Measurements from ENCODE around the gene VDAC2.

Gene VDAC2

DNA sequence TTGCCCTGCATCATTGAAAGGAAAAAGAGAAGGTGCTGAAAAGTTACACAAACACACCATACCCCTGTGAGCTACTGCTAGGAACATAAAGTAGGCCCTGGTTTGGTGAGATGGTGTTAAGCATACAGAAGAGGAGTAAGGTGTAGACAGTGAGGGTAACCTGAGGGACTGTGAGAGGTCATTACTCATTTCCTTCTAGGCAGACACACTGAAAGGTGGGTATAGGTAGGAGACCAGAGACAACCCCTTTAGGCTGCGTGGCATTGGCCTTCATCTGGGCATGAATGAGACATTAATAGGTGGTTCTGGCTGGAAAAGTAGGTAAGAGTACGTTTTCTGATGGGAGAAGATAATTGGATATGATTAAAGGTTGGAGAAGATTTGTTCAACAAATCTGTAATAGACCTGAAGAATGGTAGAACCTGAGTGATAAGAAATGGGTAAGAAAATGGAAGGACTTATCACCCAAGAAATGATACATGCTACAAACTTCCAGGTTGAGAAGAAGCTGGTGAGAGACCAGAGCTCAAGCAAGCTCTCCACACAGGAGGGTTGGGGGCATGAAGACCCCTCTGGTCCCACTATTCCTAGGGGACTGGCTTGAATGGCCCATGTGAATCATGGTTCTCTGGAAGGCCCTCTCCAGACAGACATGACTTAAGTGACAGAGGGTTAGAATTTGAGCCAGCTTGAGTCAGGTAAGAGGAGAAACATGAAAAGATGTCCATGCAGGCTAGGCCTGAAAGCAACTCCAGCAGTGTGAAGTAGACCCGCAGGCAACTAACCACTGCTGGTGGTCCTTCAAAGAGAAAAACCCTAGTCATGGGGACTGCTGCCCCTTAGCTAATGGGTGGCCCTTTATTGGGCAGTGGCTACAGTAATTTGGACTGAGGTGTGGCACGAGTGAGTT is 21.3 kb downstream of the VDAC2 start:
- DNase-seq, result no peak

DNA sequence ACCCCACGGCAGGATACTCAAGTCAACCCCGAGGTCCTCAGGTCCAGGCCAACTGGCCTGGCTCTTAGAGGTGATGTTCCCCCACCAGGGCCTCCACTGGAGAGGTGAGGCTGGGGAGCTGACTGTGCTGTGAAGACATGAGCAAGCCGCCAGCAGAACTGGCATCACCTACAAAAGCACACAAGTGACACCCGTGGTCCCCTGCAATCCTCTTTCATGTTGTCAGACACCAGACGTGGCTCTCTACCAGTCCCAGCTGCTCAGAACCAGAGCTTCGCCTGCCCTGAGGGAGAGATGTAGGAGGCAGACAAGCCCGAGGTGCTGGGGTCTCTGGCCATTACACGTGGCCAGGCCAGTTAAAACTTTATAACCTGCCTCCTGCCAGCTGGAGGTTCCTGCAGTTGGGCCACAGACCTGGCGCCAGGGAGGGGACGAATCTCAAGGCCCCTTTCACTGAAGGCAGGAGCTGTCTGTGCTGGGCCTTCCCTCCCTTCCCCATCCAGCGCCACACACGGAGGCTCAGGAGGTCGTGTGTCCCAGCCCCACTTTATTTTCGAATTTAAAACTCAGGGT is 22.9 kb downstream of the VDAC2 start:
- DNase-seq, result no peak

DNA sequence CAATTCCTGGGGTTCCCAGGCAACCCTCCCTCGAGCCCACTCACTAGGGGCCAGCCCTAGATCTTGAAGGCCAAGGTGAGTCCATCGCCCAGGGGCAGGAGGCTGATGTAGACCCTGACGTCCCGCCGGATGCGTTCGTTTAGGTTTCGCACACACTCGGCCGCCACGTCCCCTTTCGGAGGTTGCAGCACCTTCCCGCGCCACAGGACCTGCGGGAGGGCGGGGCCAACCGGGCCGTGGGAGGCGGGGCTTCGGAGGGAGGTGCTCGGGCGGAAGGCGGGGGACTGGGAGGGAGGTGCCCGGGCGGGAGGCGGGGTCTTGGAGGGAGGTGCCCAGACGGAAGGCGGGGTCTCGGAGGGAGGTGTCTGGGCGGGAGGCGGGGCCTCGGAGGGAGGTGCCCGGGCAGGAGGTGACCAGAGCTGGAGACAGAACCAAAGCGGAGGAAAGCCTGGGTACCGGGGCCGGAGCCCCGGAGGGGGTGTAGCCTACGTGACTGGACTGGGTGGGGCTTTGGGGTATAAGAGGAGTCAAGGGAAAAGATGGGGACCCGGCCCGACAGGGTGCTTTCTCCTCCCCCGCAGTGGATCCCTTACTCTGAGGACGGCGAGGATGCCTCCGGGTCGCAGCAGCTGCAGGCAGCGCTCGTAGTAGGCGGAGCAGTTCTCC is 23.6 kb downstream of the VDAC2 start:
- DNase-seq, result no peak

DNA sequence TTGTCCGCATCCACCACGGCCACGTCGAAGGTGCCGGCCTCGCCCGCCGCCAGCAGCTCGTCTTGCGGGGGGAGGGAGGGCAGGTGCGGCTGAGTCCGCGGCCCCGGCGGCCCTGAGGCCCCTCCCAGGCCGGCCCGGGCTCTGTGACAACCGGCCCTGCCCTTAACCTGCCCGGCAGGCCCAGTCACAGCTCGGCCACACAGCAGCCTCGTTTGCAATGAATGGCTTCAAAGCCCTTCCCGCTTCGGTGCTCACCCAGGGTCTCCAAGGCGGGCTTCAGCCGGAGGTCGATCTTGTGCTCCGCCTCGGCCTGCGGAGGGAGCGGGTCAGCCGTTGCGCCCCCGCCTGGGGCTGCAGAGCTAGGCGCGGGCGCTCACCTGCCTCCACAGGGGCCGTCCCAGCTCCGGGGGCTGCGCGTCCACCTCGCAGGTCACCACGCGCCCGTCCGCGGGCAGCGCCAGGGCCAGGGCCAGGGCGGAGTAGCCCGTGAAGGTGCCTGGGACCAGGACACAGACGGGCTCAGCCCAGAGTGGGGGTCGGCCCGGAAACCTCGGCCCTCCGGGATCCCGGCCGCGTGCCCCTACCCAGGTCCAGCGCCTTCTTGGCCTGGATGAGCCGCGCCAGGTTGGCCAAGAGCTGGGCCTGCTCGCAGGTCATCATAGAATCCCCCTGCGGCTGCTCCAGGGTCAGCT is 24.2 kb downstream of the VDAC2 start:
- DNase-seq, result no peak

DNA sequence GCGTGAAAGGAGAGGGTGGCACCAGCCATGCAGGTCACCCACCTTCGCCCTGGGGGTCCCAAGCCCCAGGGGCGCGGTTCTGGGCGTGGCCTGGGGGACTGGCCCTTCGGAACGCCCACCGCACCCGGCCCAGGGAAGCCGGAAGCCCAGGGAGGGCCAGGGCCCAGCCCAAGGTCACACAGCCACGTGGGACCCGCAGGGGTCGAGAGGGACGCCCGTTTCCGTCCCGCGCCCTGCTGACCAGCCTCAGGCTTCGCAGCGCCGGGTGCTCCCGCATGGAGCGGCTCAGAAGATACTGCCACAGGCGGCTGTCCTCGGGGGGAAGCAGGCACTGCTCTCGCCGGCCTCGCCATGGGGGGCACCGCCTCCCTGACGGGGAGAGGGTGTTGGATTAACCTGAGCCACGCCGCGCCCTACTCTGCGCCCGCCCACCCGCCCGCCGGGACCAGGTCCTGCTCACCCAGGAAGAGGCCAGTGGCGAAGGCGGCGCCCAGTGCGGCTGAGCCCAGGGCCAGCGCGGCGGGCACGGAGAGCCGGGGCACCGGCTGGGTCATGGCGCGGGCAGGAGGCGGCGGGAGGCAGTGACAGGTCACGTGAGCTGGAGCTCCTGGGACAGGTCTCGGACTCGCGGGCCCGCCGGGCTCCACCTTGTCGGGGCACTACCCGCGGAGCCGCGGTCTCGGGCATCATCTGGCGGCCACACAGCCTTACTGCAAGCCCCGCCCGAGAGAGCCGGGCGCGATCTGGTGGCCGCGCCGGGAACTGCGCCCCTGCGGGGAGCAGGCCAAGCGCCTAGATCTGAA is 25.0 kb downstream of the VDAC2 start, which contains the start of gene COMTD1:
COMTD1 (minus strand) TSS at position 583 of the 803 bp plus-strand sequence; CDS start at position 554, 29 bp downstream.
- peak; percentile 77 for DNase-seq

DNA sequence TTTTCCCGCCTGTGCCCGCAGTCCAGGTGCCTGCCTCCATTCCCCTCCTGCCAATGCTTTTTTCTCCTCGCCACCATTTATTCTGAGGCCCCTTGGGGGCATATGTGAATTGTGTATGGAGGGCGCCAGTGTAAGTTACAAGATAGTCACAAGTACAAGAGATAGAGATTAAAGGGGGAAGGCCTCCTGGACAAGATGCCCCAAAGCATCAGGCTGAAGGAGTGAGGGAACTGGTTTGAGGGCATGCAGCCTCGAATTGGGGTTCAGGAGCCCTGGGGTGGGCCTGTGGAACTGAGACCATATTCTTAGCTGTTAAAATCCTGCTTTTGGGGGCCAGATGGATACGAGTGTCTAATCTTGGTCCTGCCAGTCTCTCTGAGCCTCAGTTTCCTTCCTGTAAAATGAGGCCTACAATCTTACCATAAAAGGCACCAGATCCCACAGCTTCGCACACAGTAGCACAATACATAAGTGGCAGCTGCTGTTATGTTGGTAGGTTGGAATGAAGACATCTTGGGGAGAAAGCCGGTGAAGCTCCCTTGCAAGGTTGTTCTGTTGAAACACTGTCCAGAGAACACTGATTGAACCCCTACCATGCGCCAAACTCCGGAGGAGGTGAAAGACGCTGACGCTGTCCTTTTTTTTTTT is 25.7 kb downstream of the VDAC2 start:
- DNase-seq, result no peak

DNA sequence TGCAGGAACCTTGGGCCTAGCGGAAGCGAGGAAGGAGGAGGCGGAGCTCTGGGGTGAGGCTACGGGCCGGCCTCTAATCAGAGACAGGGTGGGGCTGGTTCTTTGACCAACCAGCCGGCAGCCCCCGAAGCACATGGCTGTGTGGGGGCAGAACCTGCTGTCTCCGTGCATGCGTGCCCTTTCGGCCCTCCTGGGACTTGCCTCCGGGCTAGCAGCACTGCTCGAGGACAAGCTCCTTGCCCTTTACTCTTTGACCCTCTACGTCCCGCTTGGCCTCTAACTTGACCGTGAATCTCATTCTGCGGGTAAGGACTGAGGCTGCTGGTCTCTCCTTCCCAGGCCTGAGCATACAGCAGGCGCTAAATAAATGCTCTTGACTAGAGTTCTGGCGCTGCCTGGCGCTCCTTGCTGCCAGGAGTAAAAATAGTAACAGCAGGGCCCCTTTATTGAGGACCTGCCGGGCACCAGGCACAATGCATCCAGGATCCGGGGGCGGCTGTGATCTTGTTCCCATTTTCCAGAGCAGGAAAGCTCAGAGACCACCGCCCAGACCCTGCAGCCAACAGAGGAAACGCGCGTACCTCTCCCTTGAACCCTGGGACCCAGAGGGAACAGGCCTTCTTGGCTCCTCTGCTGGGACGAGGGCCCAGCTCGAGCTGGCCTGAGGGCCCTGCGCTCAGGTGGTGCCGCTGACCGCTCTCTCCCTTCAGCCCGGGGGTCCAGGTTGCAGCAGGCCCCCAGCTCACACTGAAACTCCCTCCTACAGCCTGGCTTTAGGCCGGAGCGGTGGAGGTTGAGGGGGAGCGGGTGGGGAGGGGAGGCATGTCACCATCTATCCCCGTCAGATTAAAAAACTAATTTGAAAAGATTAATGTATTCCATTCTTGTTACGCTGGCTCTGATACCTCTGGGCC is 27.8 kb downstream of the VDAC2 start:
- DNase-seq, result no peak

DNA sequence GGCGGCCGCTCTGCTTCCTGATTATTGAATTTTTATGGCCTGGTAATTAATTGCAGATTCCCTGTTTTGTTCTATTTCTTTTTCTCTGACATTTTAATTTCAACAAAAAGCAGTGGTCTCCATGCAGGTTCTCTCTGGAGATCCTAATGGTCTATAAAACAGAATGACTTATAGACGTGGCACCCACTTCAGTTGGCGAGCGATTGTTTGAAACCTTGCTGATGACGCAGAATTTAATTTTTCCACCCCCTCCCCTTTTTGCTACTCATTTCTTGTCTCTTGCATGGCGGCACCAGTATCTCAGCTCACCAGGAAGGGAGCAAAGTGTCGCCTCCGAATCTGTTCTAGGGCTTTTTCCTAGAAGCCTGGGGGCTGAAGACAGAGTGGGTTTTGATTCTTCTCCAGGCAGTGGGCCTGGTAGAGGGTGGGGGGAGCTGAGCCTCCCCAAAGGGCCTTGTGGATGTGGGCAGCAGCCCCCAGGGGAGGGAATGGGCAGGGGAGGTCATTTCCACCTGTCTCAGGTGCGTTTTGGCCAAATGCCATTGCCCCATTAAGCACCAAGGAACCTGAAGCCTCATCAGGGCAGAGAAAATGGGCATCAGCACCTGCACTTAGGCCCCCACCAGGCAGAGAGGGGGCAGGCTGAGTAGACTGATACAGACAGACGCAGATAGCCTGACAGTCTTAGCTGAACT is 28.6 kb downstream of the VDAC2 start:
- no peak for DNase-seq

DNA sequence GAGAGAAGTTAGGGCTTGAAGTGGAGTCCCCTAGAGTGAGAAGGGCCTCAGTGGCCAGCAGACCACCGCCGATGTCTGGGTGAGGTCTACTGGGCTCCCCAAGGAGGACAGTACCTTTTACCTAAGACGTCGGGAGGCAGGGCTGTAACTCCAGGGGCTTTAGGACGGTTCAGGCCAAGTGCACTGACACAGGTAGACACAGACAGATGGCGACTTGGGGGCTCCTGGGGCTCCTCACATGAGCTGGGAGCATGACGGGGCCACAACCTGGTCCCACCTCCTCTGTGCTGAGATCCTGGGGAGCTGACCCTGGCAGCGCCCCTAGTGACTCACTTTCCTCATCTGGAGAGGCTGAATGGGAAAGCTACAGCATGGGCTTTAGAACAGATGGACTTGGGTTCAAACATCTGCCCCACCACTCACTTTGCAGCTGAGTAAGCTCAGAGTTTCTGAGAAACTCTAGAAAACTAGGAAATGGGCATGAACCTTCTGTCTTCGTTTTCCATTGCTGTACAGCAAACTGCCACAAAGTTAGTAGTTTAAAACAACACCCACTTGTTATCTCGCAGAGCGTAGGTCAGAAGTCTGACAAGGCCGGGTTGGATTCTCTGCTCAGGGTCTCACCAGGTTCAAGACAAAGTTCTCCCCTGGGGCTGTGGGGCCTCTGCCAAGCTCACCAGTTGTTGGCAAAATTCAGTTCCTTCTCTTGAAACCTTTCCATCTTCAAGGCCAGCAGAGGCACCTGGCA is 29.9 kb downstream of the VDAC2 start:
- no peak for DNase-seq

DNA sequence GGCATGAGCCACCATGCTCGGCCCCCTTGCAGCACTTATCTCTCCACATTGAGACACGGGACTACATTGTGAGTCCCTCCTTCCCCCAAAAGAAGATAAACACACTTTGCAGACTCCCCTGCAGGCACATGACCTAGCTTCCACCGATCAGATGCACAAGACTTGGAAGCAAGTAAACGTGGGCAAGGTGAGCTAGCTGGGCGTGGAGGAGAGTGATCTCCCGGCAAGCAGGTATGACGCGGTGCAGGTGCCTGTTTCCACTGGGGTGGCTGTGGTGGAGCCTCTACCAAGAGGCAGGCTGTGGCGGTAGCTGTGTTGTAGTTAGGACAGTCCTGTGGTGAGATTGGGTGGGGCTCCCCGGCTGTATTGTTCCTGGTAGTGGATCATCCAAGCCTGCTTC is 32.8 kb downstream of the VDAC2 start:
- no peak for DNase-seq

DNA sequence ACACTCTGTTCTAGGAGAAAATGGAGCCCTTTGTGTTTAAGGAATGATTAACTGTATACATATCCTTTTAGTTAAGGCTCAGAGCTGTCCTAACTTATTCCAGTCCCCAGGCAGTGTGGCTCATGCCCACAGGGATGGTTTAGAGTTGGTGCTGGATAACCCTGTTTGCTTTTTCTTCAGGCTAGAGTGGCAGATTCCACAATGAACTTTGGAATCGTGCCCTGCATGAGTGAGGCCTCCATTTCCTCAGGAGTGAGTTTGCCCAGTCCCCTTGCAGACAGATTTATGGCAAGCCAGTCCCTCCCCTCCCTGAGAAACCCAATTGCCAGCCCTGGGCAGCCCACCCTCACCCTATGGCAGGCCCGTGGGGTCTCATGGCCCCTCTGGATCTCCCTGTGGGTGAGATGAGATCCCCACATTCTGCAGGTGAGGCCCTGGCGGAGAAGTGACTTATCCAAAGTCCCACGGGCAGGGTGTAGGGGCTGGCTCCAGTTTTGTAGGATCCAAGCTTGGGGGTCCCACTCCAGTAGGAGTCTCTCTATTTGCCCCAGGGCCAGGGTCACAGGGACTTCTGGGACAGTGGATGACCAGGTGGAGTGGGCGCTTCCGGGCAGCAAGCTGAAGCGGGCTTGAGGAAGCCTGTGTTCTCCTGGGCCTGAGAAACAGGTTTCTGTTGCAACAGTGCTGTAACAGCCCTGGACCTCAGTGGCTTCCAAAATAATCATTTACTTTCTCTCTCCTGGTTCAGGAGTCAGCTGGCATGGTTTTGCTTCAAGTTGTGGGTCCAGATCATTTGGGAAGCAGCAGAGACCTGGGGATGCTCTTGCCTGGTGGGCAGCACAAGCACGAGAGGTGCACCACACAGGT is 34.1 kb downstream of the VDAC2 start:
- DNase-seq, result no peak

DNA sequence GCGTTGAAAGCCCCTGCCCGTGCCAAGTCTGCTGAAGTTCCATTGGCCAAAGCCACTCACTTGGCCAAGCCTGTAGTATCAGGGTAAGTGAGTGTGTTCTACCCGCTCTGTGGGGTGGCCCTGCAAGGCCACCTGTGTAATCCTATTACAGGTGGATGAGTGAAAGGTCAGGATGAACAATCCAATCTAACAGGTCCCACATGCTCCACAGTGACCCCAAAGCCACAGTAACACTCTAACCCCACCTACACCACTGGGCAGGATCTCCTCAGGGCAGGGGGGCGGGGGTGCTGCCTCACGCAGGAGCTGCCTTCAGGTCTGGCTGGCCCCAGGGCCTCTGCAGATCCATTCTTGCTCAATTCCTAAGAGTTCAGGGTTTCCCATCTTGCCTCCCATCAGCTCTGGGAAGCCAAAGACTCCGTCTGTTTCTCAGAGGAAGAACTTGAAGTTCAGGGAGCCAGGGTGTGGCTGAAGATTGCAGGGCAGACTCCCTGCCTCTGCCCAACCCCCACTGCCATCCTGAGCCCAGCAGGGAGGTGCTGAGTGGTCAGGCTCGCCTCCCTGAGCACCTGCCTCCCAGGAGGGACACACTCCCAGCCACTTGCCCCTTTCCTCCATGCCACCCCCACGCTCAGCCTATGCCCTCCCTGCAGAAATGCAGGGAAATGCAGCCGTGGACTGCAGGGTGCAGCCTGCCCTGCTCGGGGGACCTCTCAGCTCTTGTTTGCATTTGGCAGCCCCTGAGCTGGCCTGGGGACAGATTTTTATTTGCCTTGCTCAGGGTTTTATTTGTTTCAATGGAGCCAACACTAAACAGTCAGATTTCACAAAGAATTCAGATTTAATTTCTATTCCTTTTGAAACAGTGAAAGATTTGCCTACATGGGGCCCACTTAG is 35.0 kb downstream of the VDAC2 start:
- DNase-seq, result no peak

DNA sequence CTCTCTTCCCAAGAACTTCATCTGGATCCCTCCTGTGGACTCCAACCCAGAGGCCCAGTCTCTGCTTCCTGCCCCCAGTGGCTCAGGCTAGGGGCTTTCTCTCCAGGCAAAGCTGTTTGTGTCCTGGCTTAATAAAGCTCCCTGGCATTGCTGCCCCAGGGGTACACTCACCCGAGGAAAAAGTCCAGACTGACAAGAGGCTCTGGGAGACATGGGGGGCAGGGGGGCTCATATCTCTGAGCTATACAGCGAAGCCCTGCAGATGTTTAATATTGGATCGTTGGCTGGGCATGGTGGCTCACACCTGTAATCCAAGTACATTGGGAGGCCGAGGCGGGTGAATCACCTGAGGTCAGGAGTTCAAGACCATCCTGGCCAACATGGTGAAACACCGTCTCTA is 35.9 kb downstream of the VDAC2 start:
- no peak for DNase-seq

DNA sequence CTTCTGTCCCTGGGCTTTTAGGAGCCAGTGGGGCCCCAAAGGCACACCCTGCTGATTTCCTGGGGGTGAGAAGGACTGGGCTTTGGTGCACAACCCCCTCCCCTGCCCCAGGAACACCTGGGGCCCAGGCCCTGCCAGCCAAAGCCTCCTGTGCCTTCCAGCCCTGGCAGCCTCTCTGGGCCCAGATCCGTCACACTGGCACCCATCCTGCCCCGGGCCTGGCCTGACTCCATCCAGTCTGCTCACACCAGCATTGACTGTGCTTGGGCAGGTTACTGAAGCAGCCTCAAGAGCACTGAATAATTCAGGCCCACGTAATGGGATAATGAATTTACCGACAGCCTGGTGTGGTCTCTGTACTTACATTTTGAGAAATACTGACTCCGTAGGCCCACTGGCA is 37.2 kb downstream of the VDAC2 start:
- DNase-seq, result peak; percentile 3

DNA sequence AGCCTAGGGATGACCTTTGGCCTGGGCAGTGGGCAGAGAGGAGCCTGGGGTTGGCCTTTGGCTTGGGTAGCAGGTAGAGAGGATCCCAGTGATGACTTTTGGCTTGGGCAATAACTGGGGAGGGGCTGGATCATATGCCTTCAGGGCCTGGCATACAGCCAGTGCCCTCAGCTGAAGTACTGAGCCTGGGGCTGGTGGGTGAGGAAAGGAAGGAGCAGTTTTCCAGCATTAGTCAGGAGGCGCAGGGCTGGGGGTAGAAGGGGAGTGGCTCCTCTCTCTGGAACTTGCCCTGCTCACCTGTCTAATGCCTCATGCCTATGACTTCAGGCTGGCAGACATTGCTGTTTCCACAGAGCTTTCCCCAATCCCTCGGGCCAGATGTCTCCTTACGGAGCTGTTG is 40.3 kb downstream of the VDAC2 start:
- no peak for DNase-seq

DNA sequence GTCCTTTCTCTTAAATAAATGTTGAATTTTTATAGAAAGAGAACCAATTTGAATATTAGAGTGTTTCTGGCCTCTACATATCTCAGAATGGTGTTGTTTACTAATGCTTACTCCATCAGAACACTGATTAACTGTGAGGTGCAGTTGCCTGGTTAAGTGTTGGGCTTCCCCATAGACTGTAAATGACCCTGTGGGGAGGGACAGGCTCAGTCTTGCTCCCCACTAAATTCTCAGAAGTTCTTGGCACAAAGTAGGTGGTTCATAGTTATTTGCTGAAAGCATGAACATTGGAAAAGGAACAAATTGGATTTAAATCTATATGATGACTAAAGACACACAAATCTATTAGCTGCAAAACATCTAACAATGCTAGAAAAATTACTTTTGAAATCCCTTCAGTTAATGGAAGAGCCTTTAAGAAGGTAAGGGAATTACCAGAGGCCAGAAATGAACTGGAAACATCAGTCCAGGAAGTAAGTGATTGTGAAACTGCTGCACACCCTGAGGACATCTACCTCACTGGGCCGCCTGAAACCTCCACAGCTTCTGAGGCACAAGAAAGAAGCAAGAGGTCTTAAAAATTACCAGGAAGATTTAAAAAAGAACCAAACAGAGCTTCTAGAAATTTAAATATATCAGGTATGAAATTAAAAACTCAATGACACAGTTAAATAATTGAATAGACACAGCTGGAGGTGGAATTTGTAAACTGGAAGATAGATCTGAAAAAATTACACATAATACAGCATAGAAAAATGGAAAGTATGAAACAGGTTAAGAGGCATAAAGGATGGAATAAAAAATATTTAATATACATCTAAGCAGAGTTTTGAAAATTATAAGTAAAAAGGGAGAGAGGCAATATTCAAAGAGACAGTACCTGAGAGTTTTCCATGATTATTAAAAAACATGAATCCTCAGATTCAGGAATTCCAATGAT is 43.0 kb downstream of the VDAC2 start:
- DNase-seq, result no peak

All from NCI-H1694 treated with DMSO at 0.1 percent for 48 hours (cell line).